Astrocyte (in vitro differentiated cells and primary cell): ENCODE measurements around the gene GLRB.

Experiments used
- CTCF ChIP-seq: IDR thresholded peaks from 2 replicates; pipeline ENCODE4 v1.5.1; 2011; ENCODE audit warnings: low read depth, mild to moderate bottlenecking, inconsistent platforms, low read length, moderate library complexity; ENCODE audit not compliant: insufficient read depth
- EZH2 ChIP-seq: IDR thresholded peaks from 2 replicates; pipeline ENCODE4 v1.6.1; 2012; ENCODE audit warnings: mild to moderate bottlenecking, low read length, inconsistent platforms; ENCODE audit not compliant: insufficient read depth

- no peak for TF ChIP-seq CTCF
- TF ChIP-seq EZH2: no peak
These were observed 39.8 kb downstream of the GLRB start for GRCh38 chr4:157115613-157116335.
